ENCODE results near the gene SLC16A4.

GRCh38 chr1:110411173-110411735 lies 20.4 kb upstream of the SLC16A4 start:
- TF ChIP-seq CTCF (IDR thresholded peaks at IDR 0.05 in 8 of 11, conservative IDR thresholded peaks at IDR 0.05 in 3 of 11) = no peak
- TF ChIP-seq POLR2A (IDR thresholded peaks at IDR 0.05) = no peak

Measured in spleen (tissue), 7 donors.